Measurements from ENCODE around the gene THRAP3.

DNA sequence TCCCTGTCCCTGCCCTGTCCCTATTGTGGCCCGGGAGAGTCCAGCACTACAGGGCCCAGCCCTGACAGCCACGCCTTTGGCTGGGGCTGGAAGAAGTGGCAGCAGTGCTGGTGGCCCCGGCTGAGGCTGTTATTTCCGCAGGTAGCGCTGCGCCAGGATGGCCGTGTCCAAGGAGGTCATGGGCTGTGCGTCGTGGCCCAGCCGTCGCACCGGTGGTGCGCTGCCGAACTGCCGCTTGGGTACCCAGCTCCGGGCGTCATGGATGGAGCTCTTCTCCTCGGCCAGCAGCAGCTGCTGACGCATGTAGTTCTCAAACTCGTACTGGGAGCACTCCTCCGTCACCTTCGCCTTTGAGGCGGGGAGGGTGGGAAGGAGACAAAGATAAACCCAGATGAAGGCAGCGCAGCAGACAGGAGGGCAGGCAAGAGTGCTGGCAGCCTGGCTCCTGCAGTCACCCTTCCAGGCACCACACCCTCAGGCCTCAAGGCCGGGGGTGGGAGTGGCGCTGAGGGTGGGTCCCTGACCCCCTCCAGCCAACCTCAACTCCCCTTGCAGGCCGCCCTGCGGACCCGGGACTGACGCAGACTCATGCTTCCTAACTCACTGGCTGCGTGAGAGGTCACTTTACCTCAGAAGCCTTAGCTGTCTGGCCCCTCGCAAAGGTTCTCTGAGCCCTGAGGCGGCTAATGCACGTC, 117.5 kb downstream of the THRAP3 start:
- TF ChIP-seq EZH2phosphoT487 (IDR thresholded peaks at IDR 0.05; ENCODE audit: unreplicated experiment) = no peak
- TF ChIP-seq, protein P1, sequence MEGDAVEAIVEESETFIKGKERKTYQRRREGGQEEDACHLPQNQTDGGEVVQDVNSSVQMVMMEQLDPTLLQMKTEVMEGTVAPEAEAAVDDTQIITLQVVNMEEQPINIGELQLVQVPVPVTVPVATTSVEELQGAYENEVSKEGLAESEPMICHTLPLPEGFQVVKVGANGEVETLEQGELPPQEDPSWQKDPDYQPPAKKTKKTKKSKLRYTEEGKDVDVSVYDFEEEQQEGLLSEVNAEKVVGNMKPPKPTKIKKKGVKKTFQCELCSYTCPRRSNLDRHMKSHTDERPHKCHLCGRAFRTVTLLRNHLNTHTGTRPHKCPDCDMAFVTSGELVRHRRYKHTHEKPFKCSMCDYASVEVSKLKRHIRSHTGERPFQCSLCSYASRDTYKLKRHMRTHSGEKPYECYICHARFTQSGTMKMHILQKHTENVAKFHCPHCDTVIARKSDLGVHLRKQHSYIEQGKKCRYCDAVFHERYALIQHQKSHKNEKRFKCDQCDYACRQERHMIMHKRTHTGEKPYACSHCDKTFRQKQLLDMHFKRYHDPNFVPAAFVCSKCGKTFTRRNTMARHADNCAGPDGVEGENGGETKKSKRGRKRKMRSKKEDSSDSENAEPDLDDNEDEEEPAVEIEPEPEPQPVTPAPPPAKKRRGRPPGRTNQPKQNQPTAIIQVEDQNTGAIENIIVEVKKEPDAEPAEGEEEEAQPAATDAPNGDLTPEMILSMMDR (conservative IDR thresholded peaks at IDR 0.05; ENCODE audit: low read depth in 2 of 2) = no peak
- no peak for TF ChIP-seq EZH2 (IDR thresholded peaks at IDR 0.05; ENCODE audit: low read depth, unreplicated experiment)
- no peak for TF ChIP-seq CREB1 (CRISPR knock-in tag; IDR thresholded peaks at IDR 0.05; ENCODE audit: low read depth)
- TF ChIP-seq POLR2AphosphoS5 (IDR thresholded peaks at IDR 0.05; ENCODE audit: low read depth) = no peak
